Mesendoderm (in vitro differentiated cells): ENCODE data around the gene ANKIB1.
"Not testable (repeated sequence)": the region's sequence is repeated elsewhere in the genome, so short reads cannot be mapped to it uniquely, and the experiment has no call there.

Experiments
- DNase-seq: peaks from one replicate; pipeline ENCODE4 v3.0.0; 2013
- H2AK5ac ChIP-seq: 2 replicates; pipeline ENCODE4 v1.6.1; 2013; ENCODE audit warnings: low read length, inconsistent platforms
- H2BK120ac ChIP-seq: 2 replicates; pipeline ENCODE4 v1.6.1; 2013; ENCODE audit warnings: low read depth, mild to moderate bottlenecking, low read length, moderate library complexity, mixed read lengths
- H2BK15ac ChIP-seq: replicated peaks from 2 replicates; pipeline ENCODE4 v1.6.1; 2013; ENCODE audit warnings: low read depth, mild to moderate bottlenecking, moderate library complexity
- H2BK5ac ChIP-seq: 2 replicates; pipeline ENCODE4 v1.6.1; 2013; ENCODE audit warnings: low read length, inconsistent platforms
- H3K18ac ChIP-seq: 2 replicates; pipeline ENCODE4 v1.6.1; 2013; ENCODE audit warnings: mild to moderate bottlenecking, low read length, mixed read lengths
- H3K23ac ChIP-seq: one replicate; pipeline ENCODE4 v1.6.1; 2013; ENCODE audit warnings: low read length
- H3K27ac ChIP-seq: 2 replicates; pipeline ENCODE4 v1.5.1; 2013; ENCODE audit warnings: low read depth, mild to moderate bottlenecking, inconsistent platforms, low read length, moderate library complexity
- H3K27me3 ChIP-seq: 2 replicates; pipeline ENCODE4 v1.6.1; 2013; ENCODE audit warnings: low read length, control low read depth, mild to moderate bottlenecking, inconsistent platforms; ENCODE audit not compliant: insufficient read depth, poor library complexity
- H3K36me3 ChIP-seq: 2 replicates; pipeline ENCODE4 v1.6.1; 2013; ENCODE audit warnings: low read length, inconsistent platforms; ENCODE audit not compliant: control insufficient read depth, insufficient read depth
- H3K4ac ChIP-seq: one replicate; pipeline ENCODE4 v1.6.1; 2013; ENCODE audit warnings: low read depth, mild to moderate bottlenecking, low read length, moderate library complexity
- H3K4me1 ChIP-seq: 2 replicates; pipeline ENCODE4 v1.6.1; 2013; ENCODE audit warnings: low read depth, low read length, inconsistent platforms; ENCODE audit not compliant: control insufficient read depth
- H3K4me2 ChIP-seq: 2 replicates; pipeline ENCODE4 v1.6.1; 2013; ENCODE audit warnings: low read length
- H3K4me3 ChIP-seq: 2 replicates; pipeline ENCODE4 v1.5.1; 2013; ENCODE audit warnings: mild to moderate bottlenecking, low read length
- H3K56ac ChIP-seq: one replicate; pipeline ENCODE4 v1.6.1; 2013; ENCODE audit warnings: low read length
- H3K79me1 ChIP-seq: 2 replicates; pipeline ENCODE4 v1.6.1; 2013; ENCODE audit warnings: low read length, inconsistent platforms
- H3K79me2 ChIP-seq: 2 replicates; pipeline ENCODE4 v1.6.1; 2013; ENCODE audit warnings: mild to moderate bottlenecking, low read length; ENCODE audit not compliant: control insufficient read depth, insufficient read depth
- H3K9ac ChIP-seq: 2 replicates; pipeline ENCODE4 v1.6.1; 2013; ENCODE audit warnings: low read length, inconsistent platforms
- H4K5ac ChIP-seq: one replicate; pipeline ENCODE4 v1.6.1; 2013; ENCODE audit warnings: low read length
- H4K8ac ChIP-seq: one replicate; pipeline ENCODE4 v1.6.1; 2013; ENCODE audit warnings: low read depth, mild to moderate bottlenecking, control low read depth, low read length, moderate library complexity
- WGBS: extraction: QIAGEN DNeasy Blood & Tissue Kit; methylation state at CpG from one replicate; pipeline ENCODE4 v1.1.7; 2013; ENCODE audit warnings: low lambda C conversion rate, missing lambda C conversion rate; ENCODE audit not compliant: insufficient coverage; ENCODE audit errors: extremely low coverage; 5-methylcytosine and 5-hydroxymethylcytosine counted together

The ANKIB1 gene

GRCh38 chr7:92246360-92247101, 757 bp downstream of the ANKIB1 start:
- peak overlapping the region; percentile 98 for H3K56ac ChIP-seq
- H2BK15ac ChIP-seq = no peak overlapping the region
- H2AK5ac ChIP-seq = no peak overlapping the region
- no peak overlapping the region for H3K23ac ChIP-seq
- peak; percentile 72 for DNase-seq
- no peak overlapping the region for H4K5ac ChIP-seq
- H2BK5ac ChIP-seq = peak overlapping the region; percentile 39
- H3K4me1 ChIP-seq = peaks cover 7% of the 10 kb centered on the region
- H3K9ac ChIP-seq = peak overlapping the region; percentile 89
- no CpG with 5 or more reads among the region's 35 CpGs for WGBS
- peaks cover 26% of the 10 kb centered on the region for H3K79me2 ChIP-seq
- H3K36me3 ChIP-seq = no peaks in the 10 kb centered on the region
- no peaks in the 10 kb centered on the region for H3K27me3 ChIP-seq
- H3K27ac ChIP-seq = peak overlapping the region; percentile 98
- peak overlapping the region; percentile 50 for H2BK120ac ChIP-seq
- peaks cover 11% of the 10 kb centered on the region for H3K79me1 ChIP-seq
- H4K8ac ChIP-seq = no peak overlapping the region
- peak overlapping the region; percentile 87 for H3K4me2 ChIP-seq
- peak overlapping the region; percentile 85 for H3K18ac ChIP-seq
- peak overlapping the region; percentile 56 for H3K4ac ChIP-seq
- peak overlapping the region; percentile 92 for H3K4me3 ChIP-seq

GRCh38 chr7:92250603-92251002, 4.8 kb downstream of the ANKIB1 start:
- Histone ChIP-seq H3K18ac (no peak overlapping the region), H3K27ac (no peak overlapping the region), H4K8ac (no peak overlapping the region), H3K79me1 (peaks cover 16% of the 10 kb centered on the region), H2BK120ac (no peak overlapping the region), H3K4ac (no peak overlapping the region), H2BK15ac (no peak overlapping the region), H3K56ac (no peak overlapping the region), H3K9ac (no peak overlapping the region), H3K4me2 (no peak overlapping the region), H3K27me3 (no peaks in the 10 kb centered on the region), H2AK5ac (no peak overlapping the region), H4K5ac (no peak overlapping the region), H3K36me3 (no peaks in the 10 kb centered on the region), H3K23ac (no peak overlapping the region), H3K4me1 (peaks cover 4% of the 10 kb centered on the region), H3K79me2 (peaks cover 44% of the 10 kb centered on the region), H3K4me3 (no peak overlapping the region), H2BK5ac (no peak overlapping the region)
- no peak for DNase-seq

- Histone ChIP-seq H4K8ac (no peak overlapping the region), H3K23ac (no peak overlapping the region), H3K79me1 (peaks cover 16% of the 10 kb centered on the region), H3K9ac (no peak overlapping the region), H2BK120ac (no peak overlapping the region), H4K5ac (no peak overlapping the region), H3K79me2 (peaks cover 45% of the 10 kb centered on the region), H3K4me3 (no peak overlapping the region), H3K27ac (no peak overlapping the region), H2BK15ac (no peak overlapping the region), H3K4me1 (peaks cover 4% of the 10 kb centered on the region), H3K36me3 (no peaks in the 10 kb centered on the region), H2BK5ac (no peak overlapping the region), H3K4ac (no peak overlapping the region), H2AK5ac (no peak overlapping the region), H3K56ac (no peak overlapping the region), H3K4me2 (no peak overlapping the region), H3K18ac (no peak overlapping the region), H3K27me3 (no peaks in the 10 kb centered on the region)
- no peak for DNase-seq
- WGBS = no CpG with 5 or more reads among the region's 1 CpG
Measured at GRCh38 chr7:92251181-92251580, 5.4 kb downstream of the ANKIB1 start.

GRCh38 chr7:92253251-92253650, 7.5 kb downstream of the ANKIB1 start:
- Histone ChIP-seq H3K4ac (no peak overlapping the region), H2BK120ac (no peak overlapping the region), H3K36me3 (no peaks in the 10 kb centered on the region), H2BK5ac (no peak overlapping the region), H3K18ac (no peak overlapping the region), H4K5ac (no peak overlapping the region), H3K27ac (no peak overlapping the region), H2BK15ac (no peak overlapping the region), H3K79me2 (peaks cover 31% of the 10 kb centered on the region), H3K4me1 (no peaks in the 10 kb centered on the region), H3K27me3 (no peaks in the 10 kb centered on the region), H4K8ac (no peak overlapping the region), H3K4me2 (no peak overlapping the region), H3K9ac (no peak overlapping the region), H3K79me1 (peaks cover 11% of the 10 kb centered on the region), H2AK5ac (no peak overlapping the region), H3K56ac (no peak overlapping the region), H3K23ac (no peak overlapping the region), H3K4me3 (no peak overlapping the region)
- DNase-seq = no peak
- no CpG with 5 or more reads among the region's 1 CpG for WGBS

GRCh38 chr7:92254800-92255199, 9.0 kb downstream of the ANKIB1 start:
- not testable (repeated sequence) for H3K18ac ChIP-seq, H3K27me3 ChIP-seq, H4K8ac ChIP-seq, H4K5ac ChIP-seq, H2AK5ac ChIP-seq, H3K9ac ChIP-seq, H2BK120ac ChIP-seq, H2BK15ac ChIP-seq, H3K36me3 ChIP-seq, H3K4ac ChIP-seq, H3K27ac ChIP-seq, H3K56ac ChIP-seq, H3K4me1 ChIP-seq, H3K4me3 ChIP-seq, H2BK5ac ChIP-seq, H3K4me2 ChIP-seq, H3K23ac ChIP-seq, DNase-seq
- H3K79me1 ChIP-seq = peaks cover 17% of the 10 kb centered on the region
- peaks cover 29% of the 10 kb centered on the region for H3K79me2 ChIP-seq
- no CpG with 5 or more reads among the region's 1 CpG for WGBS

GRCh38 chr7:92255308-92255707, 9.5 kb downstream of the ANKIB1 start:
- Histone ChIP-seq H3K9ac (no peak overlapping the region), H3K4me3 (no peak overlapping the region), H3K27me3 (no peaks in the 10 kb centered on the region), H3K23ac (no peak overlapping the region), H4K8ac (no peak overlapping the region), H3K79me2 (peaks cover 30% of the 10 kb centered on the region), H3K4me2 (no peak overlapping the region), H3K56ac (no peak overlapping the region), H2AK5ac (no peak overlapping the region), H4K5ac (no peak overlapping the region), H2BK120ac (no peak overlapping the region), H3K36me3 (no peaks in the 10 kb centered on the region), H3K4ac (no peak overlapping the region), H3K79me1 (peaks cover 20% of the 10 kb centered on the region), H2BK15ac (no peak overlapping the region), H3K27ac (no peak overlapping the region), H3K18ac (no peak overlapping the region), H3K4me1 (no peaks in the 10 kb centered on the region), H2BK5ac (no peak overlapping the region)
- WGBS = no CpG with 5 or more reads among the region's 4 CpGs
- DNase-seq = peak; percentile 32
